Measurements from ENCODE around the gene ZNF83.

The ZNF83 gene

DNA sequence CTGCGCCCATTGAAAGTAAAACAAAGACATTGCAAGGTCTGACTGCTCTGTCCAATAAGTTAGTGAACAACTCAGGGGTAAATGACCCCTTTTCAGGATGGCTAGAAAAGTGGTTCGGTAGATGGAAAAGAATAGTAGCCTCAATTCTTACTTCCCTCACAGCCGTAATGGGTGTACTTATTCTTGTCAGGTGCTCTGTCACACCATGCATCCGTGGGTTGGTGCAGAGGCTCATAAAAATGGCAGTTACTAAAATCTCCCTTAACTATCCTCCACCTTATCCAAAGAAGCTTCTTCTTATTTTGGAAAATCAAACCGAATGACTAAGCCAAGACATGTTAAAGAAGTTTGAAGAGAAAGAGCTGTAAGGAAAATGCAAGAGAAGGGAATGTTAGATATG lies 31.4 kb upstream of the ZNF83 start:
- Histone ChIP-seq H3K27me3 (ENCODE audit: insufficient read depth, low read length) (no peaks in the 10 kb centered on the region), H2AFZ (ENCODE audit: low read length) (no peak overlapping the region), H3K9me3 (ENCODE audit: low read length) (0 out of 2 replicates have a peak, but pooled peaks cover 3% of the 10 kb centered on the region), H3K4me3 (ENCODE audit: low read depth, low read length, poor library complexity, severe bottlenecking) (no peak overlapping the region), H3K9ac (ENCODE audit: low read length) (no peak overlapping the region), H3K4me2 (ENCODE audit: low read length) (no peak overlapping the region), H4K20me1 (ENCODE audit: insufficient read depth, low read length) (no peaks in the 10 kb centered on the region), H3K4me1 (ENCODE audit: insufficient read depth, low read length, severe bottlenecking) (no peaks in the 10 kb centered on the region), H3K9me2 (ENCODE audit: low read depth, low read length) (no peaks in the 10 kb centered on the region), H3K36me3 (ENCODE audit: insufficient read depth, low read length) (peaks cover 75% of the 10 kb centered on the region), H3K27ac (ENCODE audit: low read depth, low read length, poor library complexity, severe bottlenecking) (no peak overlapping the region), H3F3A (ENCODE audit: insufficient read depth, low read length) (no peaks in the 10 kb centered on the region), H3K79me2 (ENCODE audit: insufficient read depth, low read length) (peaks cover 18% of the 10 kb centered on the region)
- no peak for TF ChIP-seq EZH2 (IDR thresholded peaks at IDR 0.05; ENCODE audit: borderline replicate concordance, low read length)
- TF ChIP-seq, protein P1, sequence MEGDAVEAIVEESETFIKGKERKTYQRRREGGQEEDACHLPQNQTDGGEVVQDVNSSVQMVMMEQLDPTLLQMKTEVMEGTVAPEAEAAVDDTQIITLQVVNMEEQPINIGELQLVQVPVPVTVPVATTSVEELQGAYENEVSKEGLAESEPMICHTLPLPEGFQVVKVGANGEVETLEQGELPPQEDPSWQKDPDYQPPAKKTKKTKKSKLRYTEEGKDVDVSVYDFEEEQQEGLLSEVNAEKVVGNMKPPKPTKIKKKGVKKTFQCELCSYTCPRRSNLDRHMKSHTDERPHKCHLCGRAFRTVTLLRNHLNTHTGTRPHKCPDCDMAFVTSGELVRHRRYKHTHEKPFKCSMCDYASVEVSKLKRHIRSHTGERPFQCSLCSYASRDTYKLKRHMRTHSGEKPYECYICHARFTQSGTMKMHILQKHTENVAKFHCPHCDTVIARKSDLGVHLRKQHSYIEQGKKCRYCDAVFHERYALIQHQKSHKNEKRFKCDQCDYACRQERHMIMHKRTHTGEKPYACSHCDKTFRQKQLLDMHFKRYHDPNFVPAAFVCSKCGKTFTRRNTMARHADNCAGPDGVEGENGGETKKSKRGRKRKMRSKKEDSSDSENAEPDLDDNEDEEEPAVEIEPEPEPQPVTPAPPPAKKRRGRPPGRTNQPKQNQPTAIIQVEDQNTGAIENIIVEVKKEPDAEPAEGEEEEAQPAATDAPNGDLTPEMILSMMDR (IDR thresholded peaks at IDR 0.05; ENCODE audit: low read length) = no peak

DNA sequence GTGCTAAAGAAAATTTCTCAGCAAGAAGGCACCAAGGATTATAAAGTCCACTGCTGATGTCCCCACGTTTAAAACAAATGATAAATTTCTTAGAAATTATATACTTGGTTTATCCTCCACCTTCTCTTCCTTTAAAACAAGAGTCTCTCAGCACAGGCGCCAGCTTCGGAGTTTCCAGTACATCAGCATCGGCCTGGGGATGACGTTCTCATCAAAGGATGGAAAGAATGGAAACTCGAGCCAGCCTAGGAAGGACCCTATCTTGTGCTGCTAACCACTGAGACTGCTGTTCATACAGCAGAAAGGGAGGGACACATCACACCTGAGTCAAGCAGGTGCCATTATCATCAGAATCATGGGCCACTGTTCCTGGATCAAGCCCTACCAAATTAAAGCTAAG lies 29.8 kb upstream of the ZNF83 start:
- Histone ChIP-seq H3K36me3 (ENCODE audit: insufficient read depth, low read length) (peaks cover 77% of the 10 kb centered on the region), H3K4me1 (ENCODE audit: insufficient read depth, low read length, severe bottlenecking) (no peaks in the 10 kb centered on the region), H3K79me2 (ENCODE audit: insufficient read depth, low read length) (0 out of 2 replicates have a peak, but pooled peaks cover 2% of the 10 kb centered on the region), H3K4me3 (ENCODE audit: low read depth, low read length, poor library complexity, severe bottlenecking) (no peak overlapping the region), H3F3A (ENCODE audit: insufficient read depth, low read length) (no peaks in the 10 kb centered on the region), H3K9me3 (ENCODE audit: low read length) (0 out of 2 replicates have a peak, but pooled peaks cover 3% of the 10 kb centered on the region), H3K4me2 (ENCODE audit: low read length) (no peak overlapping the region), H3K9ac (ENCODE audit: low read length) (no peak overlapping the region), H3K27me3 (ENCODE audit: insufficient read depth, low read length) (no peaks in the 10 kb centered on the region), H4K20me1 (ENCODE audit: insufficient read depth, low read length) (no peaks in the 10 kb centered on the region), H2AFZ (ENCODE audit: low read length) (no peak overlapping the region), H3K27ac (ENCODE audit: low read depth, low read length, poor library complexity, severe bottlenecking) (no peak overlapping the region), H3K9me2 (ENCODE audit: low read depth, low read length) (no peaks in the 10 kb centered on the region)
- TF ChIP-seq, protein P1 (IDR thresholded peaks at IDR 0.05; ENCODE audit: low read length) = no peak
- no peak for TF ChIP-seq EZH2 (IDR thresholded peaks at IDR 0.05; ENCODE audit: borderline replicate concordance, low read length)

DNA sequence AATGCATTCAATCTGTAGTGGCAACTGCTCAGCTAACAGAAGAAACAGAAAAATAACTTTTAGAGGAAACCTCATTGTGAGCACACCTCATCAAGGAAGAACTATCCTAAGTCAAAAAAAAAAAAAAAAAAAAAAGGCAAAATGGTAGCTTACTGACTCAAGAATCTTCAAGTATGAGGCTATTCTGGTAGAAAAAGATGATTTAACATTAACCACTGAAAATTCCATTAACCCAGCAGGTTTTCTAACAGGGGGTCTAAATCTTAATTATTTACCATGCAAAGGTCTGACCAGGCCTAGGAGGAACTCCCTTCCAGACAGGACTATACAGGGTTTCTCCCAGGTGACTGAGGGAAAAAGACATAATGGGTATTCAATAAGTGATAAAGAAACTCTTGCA lies 28.4 kb upstream of the ZNF83 start:
- no peak for TF ChIP-seq EZH2 (IDR thresholded peaks at IDR 0.05; ENCODE audit: borderline replicate concordance, low read length)
- H3K9ac ChIP-seq (ENCODE audit: low read length) = no peak overlapping the region
- no peaks in the 10 kb centered on the region for H3F3A ChIP-seq (ENCODE audit: insufficient read depth, low read length)
- no peaks in the 10 kb centered on the region for H3K4me1 ChIP-seq (ENCODE audit: insufficient read depth, low read length, severe bottlenecking)
- H3K4me2 ChIP-seq (ENCODE audit: low read length) = no peak overlapping the region
- no peaks in the 10 kb centered on the region for H3K79me2 ChIP-seq (ENCODE audit: insufficient read depth, low read length)
- 0 out of 2 replicates have a peak, but pooled peaks cover 3% of the 10 kb centered on the region for H3K9me3 ChIP-seq (ENCODE audit: low read length)
- H3K4me3 ChIP-seq (ENCODE audit: low read depth, low read length, poor library complexity, severe bottlenecking) = no peak overlapping the region
- H4K20me1 ChIP-seq (ENCODE audit: insufficient read depth, low read length) = no peaks in the 10 kb centered on the region
- no peaks in the 10 kb centered on the region for H3K9me2 ChIP-seq (ENCODE audit: low read depth, low read length)
- H3K36me3 ChIP-seq (ENCODE audit: insufficient read depth, low read length) = peaks cover 86% of the 10 kb centered on the region
- H3K27me3 ChIP-seq (ENCODE audit: insufficient read depth, low read length) = no peaks in the 10 kb centered on the region
- no peak overlapping the region for H2AFZ ChIP-seq (ENCODE audit: low read length)
- H3K27ac ChIP-seq (ENCODE audit: low read depth, low read length, poor library complexity, severe bottlenecking) = no peak overlapping the region

DNA sequence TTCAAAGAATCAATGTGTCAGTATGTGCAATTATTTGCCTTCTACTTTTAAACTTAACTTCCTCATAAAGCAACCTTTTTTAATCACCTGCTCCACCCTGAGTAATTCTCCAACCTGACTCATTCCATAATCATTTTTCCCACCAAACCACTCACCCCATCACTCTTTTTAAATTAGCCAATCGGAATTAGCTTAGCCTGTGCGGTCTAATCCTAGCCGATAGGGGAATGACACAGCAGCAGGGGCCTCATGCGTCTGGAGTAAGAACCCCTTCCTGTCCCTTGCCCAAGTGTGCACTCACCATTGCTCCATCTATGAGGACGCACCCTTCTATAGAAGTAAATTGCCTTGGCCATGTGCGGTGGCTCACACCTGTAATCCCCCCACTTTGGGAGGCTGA lies 27.4 kb upstream of the ZNF83 start:
- Histone ChIP-seq H3K4me1 (ENCODE audit: insufficient read depth, low read length, severe bottlenecking) (no peaks in the 10 kb centered on the region), H3K9me2 (ENCODE audit: low read depth, low read length) (no peaks in the 10 kb centered on the region), H3K4me3 (ENCODE audit: low read depth, low read length, poor library complexity, severe bottlenecking) (no peak overlapping the region), H4K20me1 (ENCODE audit: insufficient read depth, low read length) (no peaks in the 10 kb centered on the region), H3K27me3 (ENCODE audit: insufficient read depth, low read length) (no peaks in the 10 kb centered on the region), H3K79me2 (ENCODE audit: insufficient read depth, low read length) (no peaks in the 10 kb centered on the region), H3K4me2 (ENCODE audit: low read length) (no peak overlapping the region), H3K9me3 (ENCODE audit: low read length) (0 out of 2 replicates have a peak, but pooled peaks cover 3% of the 10 kb centered on the region), H3K36me3 (ENCODE audit: insufficient read depth, low read length) (peaks cover 86% of the 10 kb centered on the region), H3K9ac (ENCODE audit: low read length) (no peak overlapping the region), H3K27ac (ENCODE audit: low read depth, low read length, poor library complexity, severe bottlenecking) (no peak overlapping the region), H2AFZ (ENCODE audit: low read length) (no peak overlapping the region), H3F3A (ENCODE audit: insufficient read depth, low read length) (no peaks in the 10 kb centered on the region)
- no peak for TF ChIP-seq EZH2 (IDR thresholded peaks at IDR 0.05; ENCODE audit: borderline replicate concordance, low read length)
- TF ChIP-seq, protein P1 (IDR thresholded peaks at IDR 0.05; ENCODE audit: low read length) = no peak
